ENCODE measurements around the gene TNRC6C. TPM values are rescaled to one million over a fixed set of nuclear protein-coding genes. Genes with fewer than 3 reads are reported as not detected.

TNRC6C gene
- total and polyA plus RNA-seq, 9 of the 15 experiments (the other 6 are each of a cell fraction or from before 2014, with no cell fraction given): 0.20 to 4.9 (median 2.3) TPM

DNA sequence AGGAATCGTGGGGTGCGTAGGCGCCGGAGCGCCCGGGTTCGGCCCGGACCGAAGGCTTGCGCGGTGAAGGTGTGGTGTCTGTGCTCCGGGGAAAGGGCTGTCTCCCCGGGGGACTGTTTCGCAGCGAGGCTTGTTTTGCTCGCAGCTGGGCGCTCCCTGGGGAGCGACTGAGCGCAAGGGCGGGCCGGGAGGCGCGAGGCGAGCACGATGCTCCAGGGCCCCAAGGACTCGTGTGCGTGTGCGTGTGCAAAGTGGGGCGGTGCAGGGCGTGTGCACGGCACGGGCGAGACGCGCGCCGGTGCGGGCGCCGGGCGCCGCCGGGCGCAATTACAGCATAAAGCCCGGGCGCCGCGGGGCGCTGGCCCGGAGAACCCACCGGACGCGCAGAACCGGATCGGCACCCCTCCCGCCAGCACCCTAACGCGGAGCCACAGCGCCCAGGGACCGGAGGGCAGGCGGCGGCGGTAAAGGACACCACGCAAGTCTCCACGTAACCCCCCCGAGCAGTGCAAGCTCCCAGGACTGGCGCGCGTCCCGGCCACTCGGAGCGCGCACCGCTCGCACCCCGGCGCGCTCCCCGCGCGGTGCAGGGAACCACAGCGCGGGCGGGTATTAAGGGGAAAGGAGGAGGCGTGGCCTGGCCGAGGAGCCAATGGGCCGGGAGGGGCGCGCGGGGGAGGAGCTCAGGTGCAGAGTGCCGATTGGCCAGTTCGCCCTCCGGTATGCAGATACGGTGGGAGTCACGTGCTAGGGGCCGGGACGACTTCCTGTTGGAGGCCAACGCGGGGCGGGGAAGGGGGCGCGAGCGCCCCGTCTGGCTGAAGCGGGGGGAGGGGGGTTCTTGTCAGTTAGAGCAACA lies at the start of gene TNRC6C (continued):
- TF ChIP-seq, protein P1, sequence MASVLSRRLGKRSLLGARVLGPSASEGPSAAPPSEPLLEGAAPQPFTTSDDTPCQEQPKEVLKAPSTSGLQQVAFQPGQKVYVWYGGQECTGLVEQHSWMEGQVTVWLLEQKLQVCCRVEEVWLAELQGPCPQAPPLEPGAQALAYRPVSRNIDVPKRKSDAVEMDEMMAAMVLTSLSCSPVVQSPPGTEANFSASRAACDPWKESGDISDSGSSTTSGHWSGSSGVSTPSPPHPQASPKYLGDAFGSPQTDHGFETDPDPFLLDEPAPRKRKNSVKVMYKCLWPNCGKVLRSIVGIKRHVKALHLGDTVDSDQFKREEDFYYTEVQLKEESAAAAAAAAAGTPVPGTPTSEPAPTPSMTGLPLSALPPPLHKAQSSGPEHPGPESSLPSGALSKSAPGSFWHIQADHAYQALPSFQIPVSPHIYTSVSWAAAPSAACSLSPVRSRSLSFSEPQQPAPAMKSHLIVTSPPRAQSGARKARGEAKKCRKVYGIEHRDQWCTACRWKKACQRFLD (CRISPR knock-in tag; IDR thresholded peaks at IDR 0.05): peak; percentile 54; the same call in 1 of the 2 replicates
- TF ChIP-seq SIN3A (IDR thresholded peaks at IDR 0.05; ENCODE audit: borderline replicate concordance in 2 of 2, control insufficient read depth in 1 of 2, low read depth in 2 of 2, low read length in 2 of 2) (no peak; a peak in 2 of 4 replicates), NFE2 (IDR thresholded peaks at IDR 0.05; ENCODE audit: low read depth) (no peak), CBFA2T3 (IDR thresholded peaks at IDR 0.05) (0 out of 2 replicates have a peak, but pooled peaks have one; percentile 14), SUPT5H (IDR thresholded peaks at IDR 0.05) (peak; percentile 99), ZNF384 (IDR thresholded peaks at IDR 0.05; ENCODE audit: low read depth, low read length) (no peak), DACH1 (IDR thresholded peaks at IDR 0.05; ENCODE audit: partially characterized antibody) (no peak), ZSCAN32 (CRISPR knock-in tag; IDR thresholded peaks at IDR 0.05) (peak; percentile 77; the same call in 1 of the 2 replicates), HNRNPLL (IDR thresholded peaks at IDR 0.05; ENCODE audit: low read depth, low read length, poor library complexity, severe bottlenecking) (no peak), KLF16 (IDR thresholded peaks at IDR 0.05) (peak; percentile 50), ZNF41 (CRISPR knock-in tag; conservative IDR thresholded peaks at IDR 0.05) (0 out of 2 replicates have a peak, but pooled peaks have one; percentile 31), NRF1 (conservative IDR thresholded peaks at IDR 0.05 in 1 of 2, IDR thresholded peaks at IDR 0.05 in 1 of 2) (peak; percentile 70 to 76), ZNF217 (CRISPR knock-in tag; IDR thresholded peaks at IDR 0.05) (no peak), MIER1 (IDR thresholded peaks at IDR 0.05; ENCODE audit: low read depth) (no peak), ZFP30 (CRISPR knock-in tag; IDR thresholded peaks at IDR 0.05; ENCODE audit: borderline replicate concordance) (peak; percentile 53; the same call in 1 of the 2 replicates), CBFA2T2 (conservative IDR thresholded peaks at IDR 0.05) (peak; percentile 67), PCBP2 (IDR thresholded peaks at IDR 0.05; ENCODE audit: low read depth, low read length, poor library complexity, severe bottlenecking) (peak; percentile 80), HDAC1 (IDR thresholded peaks at IDR 0.05) (no peak), TEAD4 (IDR thresholded peaks at IDR 0.05; ENCODE audit: low read length) (peak; percentile 52), TEAD4 (CRISPR knock-in tag; IDR thresholded peaks at IDR 0.05; ENCODE audit: borderline replicate concordance) (peak; percentile 69; the same call in 1 of the 2 replicates), ZNF561 (CRISPR knock-in tag; conservative IDR thresholded peaks at IDR 0.05) (0 out of 2 replicates have a peak, but pooled peaks have one; percentile 42), ZBED1 (IDR thresholded peaks at IDR 0.05) (peak; percentile 20; the same call in 1 of the 2 replicates), CREB1 (IDR thresholded peaks at IDR 0.05) (no peak; the same call in 1 of the 2 replicates), CREB1 (CRISPR knock-in tag; IDR thresholded peaks at IDR 0.05) (peak; percentile 15; the same call in 1 of the 2 replicates)
- TF ChIP-seq, protein P2, sequence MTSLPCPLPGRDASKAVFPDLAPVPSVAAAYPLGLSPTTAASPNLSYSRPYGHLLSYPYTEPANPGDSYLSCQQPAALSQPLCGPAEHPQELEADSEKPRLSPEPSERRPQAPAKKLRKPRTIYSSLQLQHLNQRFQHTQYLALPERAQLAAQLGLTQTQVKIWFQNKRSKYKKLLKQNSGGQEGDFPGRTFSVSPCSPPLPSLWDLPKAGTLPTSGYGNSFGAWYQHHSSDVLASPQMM (CRISPR knock-in tag; IDR thresholded peaks at IDR 0.05): no peak
- TF ChIP-seq, protein P3, sequence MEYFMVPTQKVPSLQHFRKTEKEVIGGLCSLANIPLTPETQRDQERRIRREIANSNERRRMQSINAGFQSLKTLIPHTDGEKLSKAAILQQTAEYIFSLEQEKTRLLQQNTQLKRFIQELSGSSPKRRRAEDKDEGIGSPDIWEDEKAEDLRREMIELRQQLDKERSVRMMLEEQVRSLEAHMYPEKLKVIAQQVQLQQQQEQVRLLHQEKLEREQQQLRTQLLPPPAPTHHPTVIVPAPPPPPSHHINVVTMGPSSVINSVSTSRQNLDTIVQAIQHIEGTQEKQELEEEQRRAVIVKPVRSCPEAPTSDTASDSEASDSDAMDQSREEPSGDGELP (CRISPR knock-in tag; IDR thresholded peaks at IDR 0.05; ENCODE audit: borderline replicate concordance): peak; percentile 47
- TF ChIP-seq, protein P4, sequence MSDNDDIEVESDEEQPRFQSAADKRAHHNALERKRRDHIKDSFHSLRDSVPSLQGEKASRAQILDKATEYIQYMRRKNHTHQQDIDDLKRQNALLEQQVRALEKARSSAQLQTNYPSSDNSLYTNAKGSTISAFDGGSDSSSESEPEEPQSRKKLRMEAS (CRISPR knock-in tag; IDR thresholded peaks at IDR 0.05): peak; percentile 83
